ENCODE measurements around the gene NEDD4L. TPM values are rescaled to one million over a fixed set of nuclear protein-coding genes. Genes with fewer than 3 reads are reported as not detected.

Gene NEDD4L
- total RNA-seq, 1 experiment from 2014 or later = 42.9 TPM

- BruUV-seq (replicated peaks) = no TSS peak
Measured at GRCh38 chr18:58110398-58110797, 66.4 kb downstream of the NEDD4L start.

GRCh38 chr18:58112174-58112573, 68.1 kb downstream of the NEDD4L start:
- POLR2A ChIA-PET = no interaction called here
- no peak for TF ChIP-seq REST (IDR thresholded peaks at IDR 0.05; ENCODE audit: insufficient read depth in 1 of 2, low read depth in 2 of 2, low read length in 1 of 2)
- no peak for TF ChIP-seq CTCF (IDR thresholded peaks at IDR 0.05)
- no peak for TF ChIP-seq SIN3A (IDR thresholded peaks at IDR 0.05; ENCODE audit: borderline replicate concordance, insufficient read depth, low read depth, low read length)
- TF ChIP-seq POLR2AphosphoS5 (IDR thresholded peaks at IDR 0.05; ENCODE audit: low read depth, low read length) = no peak
- TF ChIP-seq TCF7L2 (IDR thresholded peaks at IDR 0.05; ENCODE audit: low read depth, low read length) = no peak

More at GRCh38 chr18:58110398-58110797, 66.4 kb downstream of the NEDD4L start:
- TF ChIP-seq REST (IDR thresholded peaks at IDR 0.05; ENCODE audit: insufficient read depth in 1 of 2, low read depth in 2 of 2, low read length in 1 of 2) (no peak), SIN3A (IDR thresholded peaks at IDR 0.05; ENCODE audit: borderline replicate concordance, insufficient read depth, low read depth, low read length) (no peak), POLR2AphosphoS5 (IDR thresholded peaks at IDR 0.05; ENCODE audit: low read depth, low read length) (no peak), TCF7L2 (IDR thresholded peaks at IDR 0.05; ENCODE audit: low read depth, low read length) (no peak), CTCF (IDR thresholded peaks at IDR 0.05) (no peak)
- ChIA-PET CTCF (interaction anchor here (1.8 kb wide), 1 partner anchor 11 kb away, joined by 6 read pairs; no protein-coding TSS in a partner anchor), POLR2A (interaction anchor here (0.5 kb wide), 1 partner anchor 32 kb away, joined by 4 read pairs; no protein-coding TSS in a partner anchor)
- Histone ChIP-seq H3K4me1 (ENCODE audit: control insufficient read depth, insufficient read depth, low read length) (no peaks in the 10 kb centered on the region), H3K27ac (ENCODE audit: low read length) (no peak overlapping the region), H3K4me3 (ENCODE audit: low read depth in 2 of 2, low read length in 2 of 2) (no peak overlapping the region), H3K36me3 (ENCODE audit: control insufficient read depth, insufficient read depth, low read length) (no peaks in the 10 kb centered on the region), H3K27me3 (ENCODE audit: control insufficient read depth, insufficient read depth, low read length) (no peaks in the 10 kb centered on the region), H3K9me3 (ENCODE audit: control insufficient read depth, insufficient read depth, low read depth, low read length) (no peaks in the 10 kb centered on the region)
- in situ Hi-C loops (cut with HindIII; ENCODE audit: low pct_unique_long_range_greater_than_20kb, low sequenced_read_pairs) = no loop called here
- intact Hi-C loops (cut with micrococcal nuclease; ENCODE audit: unreplicated experiment) = no loop called here
- DNase-seq (ENCODE audit: low read depth, low spot score) (no peak), ATAC-seq (no peak)

More at GRCh38 chr18:58112174-58112573, 68.1 kb downstream of the NEDD4L start:
- H3K27me3 ChIP-seq (ENCODE audit: control insufficient read depth, insufficient read depth, low read length) = no peaks in the 10 kb centered on the region
- intact Hi-C loops (cut with micrococcal nuclease; ENCODE audit: unreplicated experiment) = no loop called here
- no peak overlapping the region for H3K4me3 ChIP-seq (ENCODE audit: low read depth in 2 of 2, low read length in 2 of 2)
- in situ Hi-C loops (cut with HindIII; ENCODE audit: low pct_unique_long_range_greater_than_20kb, low sequenced_read_pairs) = no loop called here
- no peaks in the 10 kb centered on the region for H3K9me3 ChIP-seq (ENCODE audit: control insufficient read depth, insufficient read depth, low read depth, low read length)
- no TSS peak for BruUV-seq (replicated peaks)
- H3K4me1 ChIP-seq (ENCODE audit: control insufficient read depth, insufficient read depth, low read length) = no peaks in the 10 kb centered on the region
- no peak overlapping the region for H3K27ac ChIP-seq (ENCODE audit: low read length)
- CTCF ChIA-PET = no interaction called here
- no peaks in the 10 kb centered on the region for H3K36me3 ChIP-seq (ENCODE audit: control insufficient read depth, insufficient read depth, low read length)
- ATAC-seq (no peak), DNase-seq (ENCODE audit: low read depth, low spot score) (no peak)
